DND-41 (cell line): ENCODE results near the gene ARHGAP18.

Experiments used
- ATAC-seq: fragments of 200-7000 bp; cut with Tn5 transposase; 3 replicates; pipeline ENCODE4 v1.9.1; 2021; ENCODE audit warnings: low read depth; ENCODE audit not compliant: insufficient read depth
- DNase-seq: peaks from one replicate; pipeline ENCODE4 v3.0.0-alpha.2; 2020
- H2AFZ ChIP-seq: 2 replicates; pipeline ENCODE4 v1.6.0; 2012; ENCODE audit warnings: low read depth, low read length
- H3K27ac ChIP-seq: 2 replicates; pipeline ENCODE4 v1.5.1; 2012; ENCODE audit warnings: low read length, inconsistent platforms
- H3K27me3 ChIP-seq: fragments of 200-600 bp; sonication (generic); 2 replicates; pipeline ENCODE4 v1.6.0; 2012; ENCODE audit warnings: low read length, mild to moderate bottlenecking, inconsistent platforms; ENCODE audit not compliant: insufficient read depth, poor library complexity
- H3K36me3 ChIP-seq: 2 replicates; pipeline ENCODE4 v1.5.1; 2012; ENCODE audit warnings: low read length, inconsistent platforms; ENCODE audit not compliant: insufficient read depth
- H3K4me1 ChIP-seq: 2 replicates; pipeline ENCODE4 v1.5.1; 2012; ENCODE audit warnings: mild to moderate bottlenecking, low read length; ENCODE audit not compliant: insufficient read depth
- H3K4me2 ChIP-seq: 2 replicates; pipeline ENCODE4 v1.6.0; 2012; ENCODE audit warnings: mild to moderate bottlenecking, moderate library complexity, low read length, inconsistent platforms; ENCODE audit not compliant: insufficient read depth
- H3K4me3 ChIP-seq, 2 experiments: fragments of 200-600 bp in 1 of 2; shearing (Covaris generic) in 1 of 2; 2 replicates each; pipeline ENCODE4 v1.5.1; 2012 to 2016; ENCODE audit warnings: inconsistent platforms in 2 of 2, low read length in 2 of 2, mild to moderate bottlenecking in 2 of 2, low read depth in 1 of 2, moderate library complexity in 1 of 2
- H3K79me2 ChIP-seq: 2 replicates; pipeline ENCODE4 v1.6.0; 2012; ENCODE audit warnings: low read length, inconsistent platforms; ENCODE audit not compliant: insufficient read depth
- H3K9ac ChIP-seq: 2 replicates; pipeline ENCODE4 v1.6.0; 2012; ENCODE audit warnings: low read depth, mild to moderate bottlenecking, inconsistent platforms, low read length, moderate library complexity
- H3K9me3 ChIP-seq: 2 replicates; pipeline ENCODE4 v1.5.1; 2012; ENCODE audit warnings: low read length, moderate library complexity, mild to moderate bottlenecking, inconsistent platforms; ENCODE audit not compliant: insufficient read depth, severe bottlenecking
- H4K20me1 ChIP-seq: 2 replicates; pipeline ENCODE4 v1.6.0; 2012; ENCODE audit warnings: low read length; ENCODE audit not compliant: insufficient read depth
- EZH2 ChIP-seq: IDR thresholded peaks from 3 replicates; pipeline ENCODE4 v1.6.1; 2012; ENCODE audit warnings: borderline replicate concordance, low read depth, mild to moderate bottlenecking, moderate library complexity, low read length, inconsistent platforms; ENCODE audit not compliant: severe bottlenecking
- TF ChIP-seq, protein P1 (sequence below): IDR thresholded peaks from 2 replicates; pipeline ENCODE4 v1.5.1; 2012; ENCODE audit warnings: borderline replicate concordance, low read length, moderate library complexity, mild to moderate bottlenecking; ENCODE audit not compliant: poor library complexity, severe bottlenecking; ENCODE audit errors: extremely low read depth

Gene ARHGAP18

DNA sequence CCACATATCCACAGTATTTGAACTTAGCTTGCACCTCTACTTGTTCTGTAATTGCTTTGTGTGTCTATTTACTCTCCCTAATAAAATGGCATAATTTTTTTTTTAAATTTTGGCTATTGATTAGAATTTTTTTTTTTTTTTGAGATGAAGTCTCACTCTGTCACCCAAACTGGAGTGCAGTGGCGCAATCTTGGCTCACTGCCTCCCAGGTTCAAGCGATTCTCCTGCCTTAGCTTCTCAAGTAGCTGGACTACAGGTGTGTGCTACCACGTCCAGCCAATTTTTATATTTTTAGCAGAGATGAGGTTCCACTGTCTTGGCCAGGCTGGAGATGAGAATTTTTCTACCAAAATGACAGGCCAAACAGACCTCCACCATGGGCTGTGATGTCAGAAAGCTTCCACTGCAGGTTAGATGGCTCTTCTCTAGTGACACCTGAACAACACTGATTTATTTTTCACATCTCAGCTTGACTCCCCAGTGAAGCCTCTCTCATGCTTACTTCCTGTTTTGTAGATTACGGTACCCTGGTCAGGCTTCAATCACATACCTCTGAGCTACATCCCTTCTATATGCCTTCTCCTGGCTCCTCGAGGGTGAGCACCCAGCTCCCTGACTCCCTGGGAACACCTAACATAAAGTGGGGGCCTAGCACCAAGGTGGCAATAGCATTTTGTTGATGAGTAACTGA is 112.8 kb downstream of the ARHGAP18 start:
- H4K20me1 ChIP-seq: no peaks in the 10 kb centered on the region
- H3K36me3 ChIP-seq: no peaks in the 10 kb centered on the region
- H3K27me3 ChIP-seq: no peaks in the 10 kb centered on the region
- H3K9ac ChIP-seq: no peak overlapping the region
- DNase-seq (no peak), ATAC-seq (no peak)
- H3K4me3 ChIP-seq: no peak overlapping the region
- H2AFZ ChIP-seq: no peak overlapping the region
- H3K4me1 ChIP-seq: peaks cover 8% of the 10 kb centered on the region
- H3K9me3 ChIP-seq: no peaks in the 10 kb centered on the region
- no peaks in the 10 kb centered on the region for H3K79me2 ChIP-seq
- H3K27ac ChIP-seq: no peak overlapping the region
- TF ChIP-seq, protein P1, sequence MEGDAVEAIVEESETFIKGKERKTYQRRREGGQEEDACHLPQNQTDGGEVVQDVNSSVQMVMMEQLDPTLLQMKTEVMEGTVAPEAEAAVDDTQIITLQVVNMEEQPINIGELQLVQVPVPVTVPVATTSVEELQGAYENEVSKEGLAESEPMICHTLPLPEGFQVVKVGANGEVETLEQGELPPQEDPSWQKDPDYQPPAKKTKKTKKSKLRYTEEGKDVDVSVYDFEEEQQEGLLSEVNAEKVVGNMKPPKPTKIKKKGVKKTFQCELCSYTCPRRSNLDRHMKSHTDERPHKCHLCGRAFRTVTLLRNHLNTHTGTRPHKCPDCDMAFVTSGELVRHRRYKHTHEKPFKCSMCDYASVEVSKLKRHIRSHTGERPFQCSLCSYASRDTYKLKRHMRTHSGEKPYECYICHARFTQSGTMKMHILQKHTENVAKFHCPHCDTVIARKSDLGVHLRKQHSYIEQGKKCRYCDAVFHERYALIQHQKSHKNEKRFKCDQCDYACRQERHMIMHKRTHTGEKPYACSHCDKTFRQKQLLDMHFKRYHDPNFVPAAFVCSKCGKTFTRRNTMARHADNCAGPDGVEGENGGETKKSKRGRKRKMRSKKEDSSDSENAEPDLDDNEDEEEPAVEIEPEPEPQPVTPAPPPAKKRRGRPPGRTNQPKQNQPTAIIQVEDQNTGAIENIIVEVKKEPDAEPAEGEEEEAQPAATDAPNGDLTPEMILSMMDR: no peak
- no peak for TF ChIP-seq EZH2
- H3K4me2 ChIP-seq: no peak overlapping the region

DNA sequence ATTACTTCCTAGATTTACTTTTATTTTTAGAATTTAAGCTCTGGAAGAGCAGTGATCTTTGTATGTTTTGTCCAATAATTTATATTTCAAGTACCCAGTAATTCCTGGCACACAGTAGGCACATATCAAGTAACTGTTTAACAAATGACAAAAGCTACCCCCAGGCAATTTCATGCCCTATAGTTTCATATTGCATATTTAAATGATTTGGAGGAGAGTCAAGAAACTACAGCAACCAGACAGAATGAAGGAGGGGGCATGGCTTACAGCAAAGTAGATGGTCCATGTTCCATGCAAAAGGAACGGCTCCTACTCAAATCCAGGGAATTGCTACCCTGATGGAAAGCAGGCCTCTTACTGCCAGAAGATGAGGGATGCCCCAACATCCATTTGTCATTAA is 113.5 kb downstream of the ARHGAP18 start:
- DNase-seq (no peak), ATAC-seq (no peak)
- H2AFZ ChIP-seq: no peak overlapping the region
- peaks cover 8% of the 10 kb centered on the region for H3K4me1 ChIP-seq
- no peaks in the 10 kb centered on the region for H3K27me3 ChIP-seq
- H3K27ac ChIP-seq: no peak overlapping the region
- no peaks in the 10 kb centered on the region for H3K9me3 ChIP-seq
- no peaks in the 10 kb centered on the region for H3K79me2 ChIP-seq
- TF ChIP-seq EZH2: no peak
- TF ChIP-seq, protein P1: no peak
- no peak overlapping the region for H3K9ac ChIP-seq
- H3K4me3 ChIP-seq: no peak overlapping the region
- H3K4me2 ChIP-seq: no peak overlapping the region
- H3K36me3 ChIP-seq: no peaks in the 10 kb centered on the region
- no peaks in the 10 kb centered on the region for H4K20me1 ChIP-seq

DNA sequence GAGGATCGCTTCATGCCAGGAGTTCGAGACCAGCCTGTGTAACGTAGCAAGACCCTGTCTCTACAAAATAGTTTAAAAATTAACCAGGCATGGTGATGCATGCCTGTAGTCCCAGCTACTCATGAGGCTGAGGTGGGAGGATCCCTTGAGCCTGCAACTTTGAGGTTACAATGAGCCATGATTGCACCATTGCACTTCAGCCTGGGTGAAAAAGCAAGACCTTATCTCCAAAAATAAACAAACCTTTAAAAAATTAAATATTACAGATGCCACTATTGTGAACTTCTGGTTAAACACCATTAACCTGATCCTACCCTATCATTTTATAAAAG is 116.8 kb downstream of the ARHGAP18 start:
- Histone ChIP-seq H3K36me3 (no peaks in the 10 kb centered on the region), H2AFZ (no peak overlapping the region), H3K9ac (no peak overlapping the region), H3K27me3 (no peaks in the 10 kb centered on the region), H3K4me1 (no peaks in the 10 kb centered on the region), H4K20me1 (no peaks in the 10 kb centered on the region), H3K27ac (no peak overlapping the region), H3K4me2 (no peak overlapping the region), H3K79me2 (no peaks in the 10 kb centered on the region), H3K4me3 (no peak overlapping the region), H3K9me3 (no peaks in the 10 kb centered on the region)
- DNase-seq: no peak
- TF ChIP-seq, protein P1: no peak
- TF ChIP-seq EZH2: no peak
- no peak for ATAC-seq
